Measurements from ENCODE around the gene TBX2. TPM values are rescaled to one million over a fixed set of nuclear protein-coding genes. Genes with fewer than 3 reads are reported as not detected.

TBX2 gene
- total RNA-seq, 1 experiment from 2014 or later = not detected

- no peaks in the 10 kb centered on the region for H3K27me3 ChIP-seq (ENCODE audit: insufficient read depth, low read length)
- Mint-ChIP-seq H3K4me3 (no peak overlapping the region), H3K9me3 (no peaks in the 10 kb centered on the region), H3K27me3 (ENCODE audit: low read depth) (no peaks in the 10 kb centered on the region), H3K4me1 (peaks cover 14 to 23% of the 10 kb centered on the region in 2 experiments), H3K36me3 (ENCODE audit: insufficient read depth in 1 of 3, low read depth in 3 of 3) (no peaks in the 10 kb centered on the region), H3K27ac (no peak overlapping the region)
- no peak overlapping the region for H2AFZ ChIP-seq (ENCODE audit: low read length)
- H4K8ac ChIP-seq (replicated peaks; ENCODE audit: insufficient read length, low read depth, low read length) = no peak overlapping the region
- no peaks in the 10 kb centered on the region for H3K4me1 ChIP-seq (ENCODE audit: insufficient read depth, low read length)
- H3K18ac ChIP-seq (ENCODE audit: insufficient read length, low read depth, low read length) = no peak overlapping the region
- WGBS (ENCODE audit: extremely low coverage, insufficient read length, low lambda C conversion rate) = no CpG with 5 or more reads among the region's 10 CpGs
- no peak overlapping the region for H3K23ac ChIP-seq (ENCODE audit: insufficient read length, low read depth, low read length)
- no peak overlapping the region for H3K9ac ChIP-seq (ENCODE audit: extremely low read depth, insufficient read length, low read length)
- H3T11ph ChIP-seq (ENCODE audit: low read length) = no peak overlapping the region
- no peaks in the 10 kb centered on the region for H4K20me1 ChIP-seq (ENCODE audit: control insufficient read depth, insufficient read depth, insufficient read length)
- no peak overlapping the region for H3K56ac ChIP-seq (ENCODE audit: insufficient read length, low read depth, low read length)
- H3K9me3 ChIP-seq (ENCODE audit: control insufficient read depth, low read depth, low read length) = no peaks in the 10 kb centered on the region
- H3K79me1 ChIP-seq (ENCODE audit: insufficient read depth, low read depth, low read length, poor library complexity, severe bottlenecking) = no peaks in the 10 kb centered on the region
- no peak overlapping the region for H2AK5ac ChIP-seq (ENCODE audit: insufficient read length, low read length)
- no peak overlapping the region for H4K5ac ChIP-seq (ENCODE audit: insufficient read length, low read depth, low read length)
- no peak overlapping the region for H2BK12ac ChIP-seq (ENCODE audit: insufficient read length, low read depth, low read length)
- H3K14ac ChIP-seq (ENCODE audit: insufficient read depth, low read length) = no peak overlapping the region
- no peak overlapping the region for H2BK5ac ChIP-seq (ENCODE audit: insufficient read length, low read length)
- no peak overlapping the region for H2BK120ac ChIP-seq (ENCODE audit: low read depth, low read length, poor library complexity, severe bottlenecking)
- no peak overlapping the region for H2BK20ac ChIP-seq (ENCODE audit: low read depth, low read length, poor library complexity, severe bottlenecking)
- H3K79me2 ChIP-seq (ENCODE audit: insufficient read depth, low read length) = no peaks in the 10 kb centered on the region
- no peak overlapping the region for H4K91ac ChIP-seq (ENCODE audit: insufficient read length, low read depth, low read length)
- DNase-seq = no peak
- H2BK15ac ChIP-seq (ENCODE audit: low read depth, low read length) = no peak overlapping the region
- H3K23me2 ChIP-seq (ENCODE audit: insufficient read length, low read depth, low read length, poor library complexity, severe bottlenecking) = no peaks in the 10 kb centered on the region
- no peak for TF ChIP-seq CTCF (conservative IDR thresholded peaks at IDR 0.05)
- H3K4me2 ChIP-seq (ENCODE audit: insufficient read depth, insufficient read length, low read length) = no peak overlapping the region
- H3K27ac ChIP-seq (ENCODE audit: insufficient read length, low read depth, low read length) = no peak overlapping the region
- H3K4ac ChIP-seq (ENCODE audit: low read depth, low read length) = no peak overlapping the region
Measured at GRCh38 chr17:61369751-61370150, 29.9 kb upstream of the TBX2 start.

Measured in H9 (cell line).